Activated CD4-positive, CD25-positive, alpha-beta regulatory T cell treated with anti-CD3 and anti-CD28 coated beads, Interleukin-2, amount 50 U/mL, for 24 hours (primary cell): ENCODE results near the gene SCART1.
A peak's percentile ranks its signal among the peaks of the same experiment; 100 is the strongest.
"Not testable (repeated sequence)": the region's sequence is repeated elsewhere in the genome, so short reads cannot be mapped to it uniquely, and the experiment has no call there.

ENCODE experiments used
- ATAC-seq, 2 donors: fragments of 150-1000 bp; cut with Tn5 transposase; one replicate each; pipeline ENCODE4 v1.10.0; 2021; ENCODE audit warnings: mild to moderate bottlenecking in 1 of 2, moderate library complexity in 1 of 2

SCART1 gene

GRCh38 chr10:133453516-133454203 lies at the start of gene SCART1:
Gene SCART1 (plus strand): TSS chr10:133453945. CDS start chr10:133453998, 53 bp downstream.
- ATAC-seq = peak in 1 of 2 donors; percentile 43

GRCh38 chr10:133405272-133405671 lies 48.5 kb upstream of the SCART1 start:
- no peak for ATAC-seq

GRCh38 chr10:133405844-133406527 lies 47.8 kb upstream of the SCART1 start:
- ATAC-seq = peak; percentile 66 to 70

- ATAC-seq = no peak
Observed at GRCh38 chr10:133411523-133412380, 42.0 kb upstream of the SCART1 start.

GRCh38 chr10:133412381-133412711 lies 41.4 kb upstream of the SCART1 start:
- no peak for ATAC-seq

GRCh38 chr10:133414401-133414800 lies 39.3 kb upstream of the SCART1 start:
- ATAC-seq = not testable (repeated sequence)

- no peak for ATAC-seq
Observed at GRCh38 chr10:133415752-133416151, 38.0 kb upstream of the SCART1 start.

- ATAC-seq = no peak
Observed at GRCh38 chr10:133418289-133418993, 35.3 kb upstream of the SCART1 start.

GRCh38 chr10:133419211-133419950 lies 34.4 kb upstream of the SCART1 start:
- ATAC-seq = no peak

- ATAC-seq = no peak
Observed at GRCh38 chr10:133420028-133420427, 33.7 kb upstream of the SCART1 start.

- ATAC-seq = no peak
Observed at GRCh38 chr10:133420579-133420978, 33.2 kb upstream of the SCART1 start.

- ATAC-seq = no peak
Observed at GRCh38 chr10:133421336-133422222, 32.2 kb upstream of the SCART1 start.

GRCh38 chr10:133422223-133422806 lies 31.4 kb upstream of the SCART1 start:
- no peak for ATAC-seq

GRCh38 chr10:133422807-133423771 lies 30.7 kb upstream of the SCART1 start:
- ATAC-seq = peak; percentile 10 to 27

- ATAC-seq = peak; percentile 11 to 14
Observed at GRCh38 chr10:133424102-133424501, 29.6 kb upstream of the SCART1 start.

GRCh38 chr10:133424601-133425000 lies 29.1 kb upstream of the SCART1 start, which contains the start of gene SPRN:
Gene SPRN (minus strand): TSS chr10:133424625. CDS start chr10:133423681, 944 bp downstream.
- not testable (repeated sequence) for ATAC-seq

- ATAC-seq = not testable (repeated sequence)
Observed at GRCh38 chr10:133429571-133429970, 24.2 kb upstream of the SCART1 start.

- ATAC-seq = not testable (repeated sequence)
Observed at GRCh38 chr10:133431888-133432613, 21.7 kb upstream of the SCART1 start.
